Spleen (tissue), 11 donors: Measurements from ENCODE around the gene ARID5A. TPM values are rescaled to one million over a fixed set of nuclear protein-coding genes. Genes with fewer than 3 reads are reported as not detected.

Experiments
- DNase-seq: peaks from one replicate; pipeline ENCODE4 v3.0.0-alpha.2; 2020
- H3K27ac ChIP-seq, 8 donors: fragments of 200-600 bp; sonication (generic) in 7 of 8; 1 replicate in 4 of 8; 2 replicates in 4 of 8; pipeline versions ENCODE4 v1.5.0 to v1.8.0; 2016 to 2021; ENCODE audit warnings: inconsistent platforms in 4 of 8, mild to moderate bottlenecking in 4 of 8, moderate library complexity in 1 of 8
- H3K27me3 ChIP-seq, 7 donors: fragments of 200-600 bp; sonication (generic) in 6 of 7; replicated peaks in 1 of 7; 1 replicate in 4 of 7; 2 replicates in 3 of 7; pipeline versions ENCODE4 v1.5.0 to v1.8.0; 2016 to 2021; ENCODE audit warnings: inconsistent platforms in 3 of 7, mild to moderate bottlenecking in 1 of 7
- H3K36me3 ChIP-seq, 6 donors: fragments of 200-600 bp; sonication (generic) in 5 of 6; 1 replicate in 4 of 6; 2 replicates in 2 of 6; pipeline versions ENCODE4 v1.5.0 to v1.8.0; 2016 to 2021; ENCODE audit warnings: inconsistent platforms in 2 of 6
- H3K4me1 ChIP-seq, 6 donors: fragments of 200-600 bp; sonication (generic) in 5 of 6; 1 replicate in 3 of 6; 2 replicates in 3 of 6; pipeline versions ENCODE4 v1.5.0 to v1.8.0; 2016 to 2021; ENCODE audit warnings: inconsistent platforms in 3 of 6
- H3K4me3 ChIP-seq, 8 donors: fragments of 200-600 bp; sonication (generic) in 7 of 8; 1 replicate in 4 of 8; 2 replicates in 4 of 8; pipeline versions ENCODE4 v1.5.0 to v1.8.0; 2016 to 2021; ENCODE audit warnings: inconsistent platforms in 4 of 8, mild to moderate bottlenecking in 4 of 8, moderate library complexity in 2 of 8
- H3K9me3 ChIP-seq, 8 donors: fragments of 200-600 bp; sonication (generic) in 7 of 8; 1 replicate in 4 of 8; 2 replicates in 4 of 8; pipeline versions ENCODE4 v1.5.0 to v1.8.0; 2016 to 2021; ENCODE audit warnings: inconsistent platforms in 4 of 8
- POLR2A ChIP-seq, 3 donors: fragments of 450-650 bp; IDR thresholded peaks; one replicate each; pipeline ENCODE4 v1.5.1; 2017; ENCODE audit warnings: antibody characterized with exemption in 3 of 3, mild to moderate bottlenecking in 1 of 3
- POLR2AphosphoS5 ChIP-seq, 3 donors: sonication (generic); formaldehyde crosslinking; IDR thresholded peaks; one replicate each; pipeline ENCODE4 v1.5.1; 2017; ENCODE audit warnings: antibody characterized with exemption in 3 of 3
- WGBS, 5 donors: extraction: QIAGEN DNeasy Blood & Tissue Kit in 3 of 5; methylation state at CpG; one replicate each; pipeline versions ENCODE4 v1.1.5 to v1.1.7; 2013 to 2018; 5-methylcytosine and 5-hydroxymethylcytosine counted together
- intact Hi-C: fragments of 100-400 bp; cut with DNase I; formaldehyde crosslinking; loops from one replicate; pipeline ENCODE4 v1.15.0; 2023; ENCODE audit warnings: low total_unique reads
- polyA plus RNA-seq, 3 donors: library from polyadenylated mRNA; stranded (reverse); fragments of 200-250 nt; gene quantifications; one replicate each; pipeline ENCODE4 v1.2.1, GENCODE V29; 2013
- total RNA-seq, 7 donors: library from RNA; depleted of rRNA in 3 of 7; stranded (reverse); fragments of >200 nt in 3 of 7; fragmentation: NEBNext Ultra II Directional in 4 of 7; extraction: Animal tissue kit (Norgen Biotek cat#: 25700) in 4 of 7; gene quantifications; one replicate each; pipeline versions ENCODE4 v1.1.0 to v1.2.1, GENCODE V29; 2016 to 2021
- TF ChIP-seq, protein P1 (sequence below), 11 experiments: fragments of 200-600 bp in 7 of 11; fragments of 450-650 bp in 4 of 11; sonication (generic) in 4 of 11; IDR thresholded peaks in 8 of 11; conservative IDR thresholded peaks in 3 of 11; 1 replicate in 7 of 11; 2 replicates in 4 of 11; pipeline versions ENCODE4 v1.4.0 to v1.8.0; 2016 to 2021; ENCODE audit warnings: antibody characterized with exemption in 11 of 11, inconsistent platforms in 4 of 11, mild to moderate bottlenecking in 1 of 11
- donor health status: healthy with polysubstance abuse.
- donor health status: DM: no; HTN: no; CAD: no; lungs with moderate emphysema.
- donor health status: DM: no; HTN: no; CAD: no.
- donor health status: Bipolar disorder and iron deficiency.
- donor health status: healthy.
- donor health status: DM: no; HTN: no; CAD: no.
- donor health status: DM: yes; HTN: yes; CAD: no.

ARID5A gene
- total and polyA plus RNA-seq, 10 donors, result 30.8 to 121 (median 48.9) TPM

DNA sequence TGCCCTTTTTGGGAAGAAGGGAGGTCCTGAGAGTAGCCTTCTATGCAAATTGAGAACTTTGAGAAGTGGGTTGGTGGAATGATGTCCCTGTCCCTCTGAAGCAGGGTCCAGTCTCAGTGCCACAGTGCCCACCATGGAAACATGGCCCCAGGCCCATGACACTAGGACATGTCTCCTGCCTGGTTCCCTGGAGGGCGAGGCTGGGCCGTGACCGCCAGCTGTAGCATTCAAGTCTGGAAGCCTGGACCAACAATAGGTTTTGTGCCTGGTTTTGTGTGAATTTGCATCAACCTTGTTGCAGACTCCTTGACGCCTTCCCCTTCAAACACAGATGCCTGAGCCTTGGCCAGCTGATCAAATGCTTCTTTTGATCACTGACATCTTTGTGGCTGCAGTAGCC, 27.5 kb downstream of the ARID5A start:
- WGBS, 5 donors, result 69 to 95% (median 79%) methylated on average over 4 of the region's 4 CpGs
- H3K4me3 ChIP-seq, result no peak overlapping the region
- TF ChIP-seq, protein P1, sequence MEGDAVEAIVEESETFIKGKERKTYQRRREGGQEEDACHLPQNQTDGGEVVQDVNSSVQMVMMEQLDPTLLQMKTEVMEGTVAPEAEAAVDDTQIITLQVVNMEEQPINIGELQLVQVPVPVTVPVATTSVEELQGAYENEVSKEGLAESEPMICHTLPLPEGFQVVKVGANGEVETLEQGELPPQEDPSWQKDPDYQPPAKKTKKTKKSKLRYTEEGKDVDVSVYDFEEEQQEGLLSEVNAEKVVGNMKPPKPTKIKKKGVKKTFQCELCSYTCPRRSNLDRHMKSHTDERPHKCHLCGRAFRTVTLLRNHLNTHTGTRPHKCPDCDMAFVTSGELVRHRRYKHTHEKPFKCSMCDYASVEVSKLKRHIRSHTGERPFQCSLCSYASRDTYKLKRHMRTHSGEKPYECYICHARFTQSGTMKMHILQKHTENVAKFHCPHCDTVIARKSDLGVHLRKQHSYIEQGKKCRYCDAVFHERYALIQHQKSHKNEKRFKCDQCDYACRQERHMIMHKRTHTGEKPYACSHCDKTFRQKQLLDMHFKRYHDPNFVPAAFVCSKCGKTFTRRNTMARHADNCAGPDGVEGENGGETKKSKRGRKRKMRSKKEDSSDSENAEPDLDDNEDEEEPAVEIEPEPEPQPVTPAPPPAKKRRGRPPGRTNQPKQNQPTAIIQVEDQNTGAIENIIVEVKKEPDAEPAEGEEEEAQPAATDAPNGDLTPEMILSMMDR (IDR thresholded peaks at IDR 0.05 in 8 of 11, conservative IDR thresholded peaks at IDR 0.05 in 3 of 11), result no peak
- TF ChIP-seq POLR2AphosphoS5 (IDR thresholded peaks at IDR 0.05), result no peak
- TF ChIP-seq POLR2A (IDR thresholded peaks at IDR 0.05), result no peak
- DNase-seq, result no peak
- H3K9me3 ChIP-seq, result peaks cover 0 to 3% (median 0%) of the 10 kb centered on the region in 8 donors
- no peaks in the 10 kb centered on the region for H3K4me1 ChIP-seq
- H3K36me3 ChIP-seq, result no peaks in the 10 kb centered on the region
- intact Hi-C loops, result no loop called here
- no peaks in the 10 kb centered on the region for H3K27me3 ChIP-seq
- H3K27ac ChIP-seq, result no peak overlapping the region

DNA sequence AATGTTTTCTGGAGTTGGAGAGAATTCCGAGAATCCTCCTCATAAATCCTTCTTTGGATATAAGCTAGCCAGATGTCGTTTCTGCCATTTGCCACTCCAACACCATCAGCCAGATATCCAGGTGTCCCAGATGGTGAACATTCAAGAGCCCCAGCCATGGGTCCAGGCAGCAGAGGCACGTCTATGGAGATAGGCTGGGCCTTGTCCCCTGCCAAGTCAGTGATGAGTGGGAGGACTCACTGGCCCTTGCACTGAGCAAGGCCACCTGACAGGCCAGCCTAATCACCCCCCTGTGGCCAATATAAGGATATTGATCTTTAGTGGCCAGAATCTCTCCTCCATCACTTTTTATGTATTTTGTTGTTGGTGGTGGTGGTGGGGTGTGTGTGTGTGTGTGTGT, 28.0 kb downstream of the ARID5A start:
- intact Hi-C loops, result no loop called here
- no peak overlapping the region for H3K4me3 ChIP-seq
- H3K27me3 ChIP-seq, result no peaks in the 10 kb centered on the region
- no peak overlapping the region for H3K27ac ChIP-seq
- no peaks in the 10 kb centered on the region for H3K36me3 ChIP-seq
- TF ChIP-seq, protein P1 (IDR thresholded peaks at IDR 0.05 in 8 of 11, conservative IDR thresholded peaks at IDR 0.05 in 3 of 11), result no peak
- TF ChIP-seq POLR2A (IDR thresholded peaks at IDR 0.05) (no peak), POLR2AphosphoS5 (IDR thresholded peaks at IDR 0.05) (no peak)
- 67 to 92% (median 89%) methylated on average over 3 of the region's 3 CpGs for WGBS, 5 donors
- H3K9me3 ChIP-seq, result peaks cover 0 to 3% (median 0%) of the 10 kb centered on the region in 8 donors
- no peak for DNase-seq
- H3K4me1 ChIP-seq, result no peaks in the 10 kb centered on the region

DNA sequence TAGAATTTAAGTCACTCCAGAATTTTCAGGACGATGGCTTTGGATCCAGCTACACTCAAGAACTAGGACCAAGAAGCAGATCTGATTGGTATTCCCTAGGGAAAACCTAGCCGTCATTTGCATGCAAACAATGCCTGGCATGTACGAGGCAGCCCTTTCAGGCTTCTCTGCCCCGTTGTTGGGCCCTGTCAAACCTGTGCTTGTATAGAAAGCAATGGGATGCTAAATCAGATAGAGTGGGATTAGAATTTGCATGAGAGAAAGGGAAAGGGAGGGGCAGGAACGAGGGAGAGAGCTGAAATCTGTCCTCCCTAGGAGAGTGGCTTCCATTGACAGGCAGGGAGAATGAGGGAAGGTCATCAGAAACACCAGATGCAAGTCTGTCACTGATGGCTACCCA, 28.6 kb downstream of the ARID5A start:
- WGBS, 5 donors, result 73 to 84% (median 76%) methylated on average over 5 of the region's 5 CpGs
- DNase-seq, result no peak
- Histone ChIP-seq H3K4me3 (no peak overlapping the region), H3K27ac (no peak overlapping the region), H3K36me3 (no peaks in the 10 kb centered on the region), H3K4me1 (no peaks in the 10 kb centered on the region), H3K27me3 (no peaks in the 10 kb centered on the region), H3K9me3 (peaks cover 0 to 3% (median 0%) of the 10 kb centered on the region in 8 donors)
- intact Hi-C loops, result no loop called here
- TF ChIP-seq, protein P1 (IDR thresholded peaks at IDR 0.05 in 8 of 11, conservative IDR thresholded peaks at IDR 0.05 in 3 of 11), result no peak
- TF ChIP-seq POLR2AphosphoS5 (IDR thresholded peaks at IDR 0.05) (no peak), POLR2A (IDR thresholded peaks at IDR 0.05) (no peak)

DNA sequence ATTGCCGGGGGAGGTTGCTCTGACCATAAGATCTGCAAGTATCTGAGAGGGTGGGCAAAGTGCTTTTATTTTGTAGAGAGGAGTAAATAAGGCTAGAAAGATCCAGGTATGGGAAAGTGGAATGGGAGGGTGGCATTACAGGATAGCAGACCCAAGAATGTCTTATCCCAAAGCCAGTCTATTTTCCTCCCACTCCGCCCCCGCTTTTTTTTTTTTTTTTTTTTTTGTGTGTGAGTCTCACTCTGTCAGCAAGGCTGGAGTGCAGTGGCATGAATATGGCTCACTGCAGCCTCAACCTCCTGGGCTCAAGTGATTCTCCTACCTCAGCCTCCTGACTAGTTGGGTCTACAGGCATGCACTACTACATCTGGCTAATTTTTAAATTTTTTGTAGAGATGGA, 31.5 kb downstream of the ARID5A start:
- Histone ChIP-seq H3K9me3 (no peaks in the 10 kb centered on the region), H3K36me3 (no peaks in the 10 kb centered on the region), H3K4me1 (no peaks in the 10 kb centered on the region), H3K27ac (no peak overlapping the region), H3K4me3 (no peak overlapping the region), H3K27me3 (no peaks in the 10 kb centered on the region)
- 93 to 100% (median 95%) methylated on average over 3 of the region's 3 CpGs for WGBS, 5 donors
- intact Hi-C loops, result no loop called here
- TF ChIP-seq, protein P1 (IDR thresholded peaks at IDR 0.05 in 8 of 11, conservative IDR thresholded peaks at IDR 0.05 in 3 of 11), result no peak
- no peak for TF ChIP-seq POLR2AphosphoS5 (IDR thresholded peaks at IDR 0.05)
- no peak for TF ChIP-seq POLR2A (IDR thresholded peaks at IDR 0.05)
- no peak for DNase-seq
